Smooth muscle cell (in vitro differentiated cells): ENCODE results near the gene TRPV5. TPM values are rescaled to one million over a fixed set of nuclear protein-coding genes. Genes with fewer than 3 reads are reported as not detected.

ENCODE experiments used
- DNase-seq: peaks from one replicate; lab custom pipeline; 2025; ENCODE audit not compliant: unreplicated experiment; lab: John Stamatoyannopoulos, UW
- H2AFZ ChIP-seq: fragments of 200-600 bp; sonication (generic); 2 replicates; pipeline ENCODE4 v1.6.0; 2016; ENCODE audit warnings: antibody characterized with exemption, low read depth, mild to moderate bottlenecking
- H3F3A ChIP-seq: fragments of 200-600 bp; sonication (generic); 2 replicates; pipeline ENCODE4 v1.6.0; 2017; ENCODE audit warnings: antibody characterized with exemption, low read depth
- H3K27ac ChIP-seq: fragments of 200-600 bp; sonication (generic); 2 replicates; pipeline ENCODE4 v1.5.1; 2016; ENCODE audit warnings: low read depth, mild to moderate bottlenecking
- H3K27me3 ChIP-seq: fragments of 200-600 bp; sonication (generic); 2 replicates; pipeline ENCODE4 v1.6.1; 2016; ENCODE audit warnings: low read depth, mild to moderate bottlenecking
- H3K36me3 ChIP-seq: fragments of 200-600 bp; sonication (generic); 2 replicates; pipeline ENCODE4 v1.5.1; 2016; ENCODE audit warnings: low read depth
- H3K4me1 ChIP-seq: fragments of 200-600 bp; sonication (generic); 2 replicates; pipeline ENCODE4 v1.5.1; 2016; ENCODE audit warnings: low read depth
- H3K4me2 ChIP-seq: fragments of 200-600 bp; sonication (generic); 2 replicates; pipeline ENCODE4 v1.6.0; 2016; ENCODE audit warnings: mild to moderate bottlenecking
- H3K4me3 ChIP-seq: fragments of 200-600 bp; sonication (generic); 2 replicates; pipeline ENCODE4 v1.5.1; 2016; ENCODE audit warnings: mild to moderate bottlenecking
- H3K79me2 ChIP-seq: fragments of 200-600 bp; sonication (generic); 2 replicates; pipeline ENCODE4 v1.6.0; 2016; ENCODE audit warnings: low read depth, mild to moderate bottlenecking
- H3K9ac ChIP-seq: fragments of 200-600 bp; sonication (generic); 2 replicates; pipeline ENCODE4 v1.6.0; 2016; ENCODE audit warnings: low read depth
- H3K9me3 ChIP-seq: fragments of 200-600 bp; sonication (generic); replicated peaks from 2 replicates; pipeline ENCODE4 v1.5.1; 2016; ENCODE audit warnings: low read depth
- H4K20me1 ChIP-seq: fragments of 200-600 bp; sonication (generic); 2 replicates; pipeline ENCODE4 v1.6.0; 2016; ENCODE audit warnings: low read depth
- WGBS: methylation state at CpG from one replicate; pipeline ENCODE4 v1.1.7; 2016; ENCODE audit warnings: low lambda C conversion rate; 5-methylcytosine and 5-hydroxymethylcytosine counted together
- polyA plus RNA-seq: library from polyadenylated mRNA; unstranded; fragments of >200 nt; fragmentation: Nextera tagmentation; extraction: Ambion mirVana; gene quantifications from 2 replicates; pipeline ENCODE4 v1.2.1, GENCODE V29; 2016
- total RNA-seq: library from RNA; depleted of rRNA; stranded (reverse); fragments of >200 nt; gene quantifications from 2 replicates; pipeline ENCODE4 v1.2.3, GENCODE V29; 2014
- TF ChIP-seq, protein P1 (sequence below): fragments of 200-600 bp; sonication (generic); IDR thresholded peaks from 2 replicates; pipeline ENCODE4 v1.5.1; 2017; ENCODE audit warnings: borderline replicate concordance, mild to moderate bottlenecking, antibody characterized with exemption; ENCODE audit not compliant: insufficient read depth, poor library complexity, severe bottlenecking

TRPV5 gene
- total and polyA plus RNA-seq, 2 experiments from 2014 or later, result not detected

DNA sequence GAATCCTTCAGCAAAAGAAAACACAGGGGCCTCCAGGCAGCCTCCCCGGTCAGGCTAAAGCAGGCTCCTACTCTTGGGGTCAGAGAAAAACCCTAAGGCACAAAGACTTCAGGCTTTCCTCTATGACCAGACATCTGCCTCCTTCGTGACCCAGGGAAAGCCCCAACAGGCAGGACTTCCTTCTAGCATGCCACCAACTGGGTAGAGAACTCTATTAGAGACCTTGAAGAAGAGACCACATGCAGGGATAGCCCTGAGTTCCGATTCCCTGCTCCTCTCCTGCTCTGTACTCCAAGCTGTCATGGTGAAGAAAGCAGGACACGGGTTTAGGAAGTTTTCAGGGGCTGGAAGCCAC, 49.3 kb downstream of the TRPV5 start:
- Histone ChIP-seq H3K4me1 (no peaks in the 10 kb centered on the region), H3K9me3 (no peaks in the 10 kb centered on the region), H3K79me2 (no peaks in the 10 kb centered on the region), H3K36me3 (no peaks in the 10 kb centered on the region), H3K27ac (no peak overlapping the region), H3K4me2 (no peak overlapping the region), H3K4me3 (no peak overlapping the region), H2AFZ (no peak overlapping the region), H3K27me3 (peaks cover 13% of the 10 kb centered on the region), H3F3A (no peaks in the 10 kb centered on the region), H4K20me1 (no peaks in the 10 kb centered on the region), H3K9ac (no peak overlapping the region)
- 89% methylated on average over 4 of the region's 4 CpGs for WGBS
- no peak for DNase-seq
- TF ChIP-seq, protein P1, sequence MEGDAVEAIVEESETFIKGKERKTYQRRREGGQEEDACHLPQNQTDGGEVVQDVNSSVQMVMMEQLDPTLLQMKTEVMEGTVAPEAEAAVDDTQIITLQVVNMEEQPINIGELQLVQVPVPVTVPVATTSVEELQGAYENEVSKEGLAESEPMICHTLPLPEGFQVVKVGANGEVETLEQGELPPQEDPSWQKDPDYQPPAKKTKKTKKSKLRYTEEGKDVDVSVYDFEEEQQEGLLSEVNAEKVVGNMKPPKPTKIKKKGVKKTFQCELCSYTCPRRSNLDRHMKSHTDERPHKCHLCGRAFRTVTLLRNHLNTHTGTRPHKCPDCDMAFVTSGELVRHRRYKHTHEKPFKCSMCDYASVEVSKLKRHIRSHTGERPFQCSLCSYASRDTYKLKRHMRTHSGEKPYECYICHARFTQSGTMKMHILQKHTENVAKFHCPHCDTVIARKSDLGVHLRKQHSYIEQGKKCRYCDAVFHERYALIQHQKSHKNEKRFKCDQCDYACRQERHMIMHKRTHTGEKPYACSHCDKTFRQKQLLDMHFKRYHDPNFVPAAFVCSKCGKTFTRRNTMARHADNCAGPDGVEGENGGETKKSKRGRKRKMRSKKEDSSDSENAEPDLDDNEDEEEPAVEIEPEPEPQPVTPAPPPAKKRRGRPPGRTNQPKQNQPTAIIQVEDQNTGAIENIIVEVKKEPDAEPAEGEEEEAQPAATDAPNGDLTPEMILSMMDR, result no peak

DNA sequence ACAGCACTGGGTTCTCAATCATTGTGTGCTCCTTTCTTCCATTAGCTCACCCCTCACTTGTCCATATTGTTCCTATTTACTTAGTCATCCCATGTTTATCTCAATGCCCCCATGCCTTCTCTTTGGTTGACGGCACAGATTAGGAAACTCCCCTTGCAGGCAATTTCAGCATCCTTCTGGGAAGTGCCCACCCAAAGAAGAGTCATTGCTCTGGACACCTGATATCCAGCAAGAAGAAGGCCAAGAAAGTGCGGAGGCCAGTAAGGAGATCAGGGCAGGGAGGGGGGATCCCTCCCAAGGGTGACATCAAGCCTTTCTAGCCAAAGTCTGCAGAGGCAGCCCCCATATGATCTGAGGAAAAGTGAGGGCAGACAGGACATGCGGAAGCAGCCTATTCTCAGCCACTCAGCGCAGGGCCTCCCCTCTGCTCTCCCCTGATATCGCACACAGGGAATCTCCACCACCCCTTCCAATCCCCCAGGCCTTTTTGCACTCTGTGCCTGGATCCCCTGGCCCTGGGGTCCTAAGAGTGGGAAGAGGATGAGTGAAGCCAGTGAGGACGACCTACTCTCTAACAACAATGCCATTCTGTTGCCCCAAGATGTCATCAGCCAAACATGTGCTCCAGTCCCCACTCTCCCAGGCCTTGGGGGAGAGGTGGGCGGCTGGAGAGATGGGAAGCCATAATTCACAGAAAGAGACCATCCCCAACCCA, 49.8 kb downstream of the TRPV5 start:
- 84% methylated on average over 7 of the region's 7 CpGs for whole genome bisulfite sequencing
- TF ChIP-seq, protein P1, result no peak
- Histone ChIP-seq H3F3A (no peaks in the 10 kb centered on the region), H3K79me2 (no peaks in the 10 kb centered on the region), H4K20me1 (no peaks in the 10 kb centered on the region), H3K9ac (no peak overlapping the region), H3K9me3 (no peaks in the 10 kb centered on the region), H3K36me3 (no peaks in the 10 kb centered on the region), H2AFZ (no peak overlapping the region), H3K4me1 (no peaks in the 10 kb centered on the region), H3K27me3 (peaks cover 15% of the 10 kb centered on the region), H3K4me2 (no peak overlapping the region), H3K27ac (no peak overlapping the region), H3K4me3 (no peak overlapping the region)
- DNase-seq, result no peak

DNA sequence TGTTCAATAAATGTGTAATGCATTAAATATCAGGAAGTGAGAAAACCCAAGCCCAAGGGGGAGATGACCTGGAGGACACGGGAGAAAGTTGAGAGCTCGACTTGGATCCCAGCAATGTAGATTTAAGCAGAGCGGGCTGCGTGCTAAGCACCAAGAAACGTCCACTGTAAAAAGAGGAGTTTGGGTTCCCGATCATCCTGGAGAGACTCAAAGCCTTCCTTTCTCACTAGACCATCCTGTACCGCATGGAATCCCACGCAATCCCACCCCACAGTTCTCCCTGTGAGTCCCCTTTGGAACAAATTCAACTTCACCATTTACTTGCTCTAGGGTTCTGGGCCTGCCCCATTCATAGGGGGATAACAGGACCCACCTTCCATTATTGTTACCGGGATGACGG, 50.4 kb downstream of the TRPV5 start:
- Histone ChIP-seq H3K4me1 (no peaks in the 10 kb centered on the region), H4K20me1 (no peaks in the 10 kb centered on the region), H3K4me3 (no peak overlapping the region), H3K4me2 (no peak overlapping the region), H3K36me3 (no peaks in the 10 kb centered on the region), H3K9me3 (no peaks in the 10 kb centered on the region), H3F3A (no peaks in the 10 kb centered on the region), H3K27me3 (peaks cover 18% of the 10 kb centered on the region), H3K79me2 (no peaks in the 10 kb centered on the region), H3K9ac (no peak overlapping the region), H2AFZ (no peak overlapping the region), H3K27ac (no peak overlapping the region)
- no peak for DNase-seq
- WGBS, result 98% methylated on average over 10 of the region's 10 CpGs
- TF ChIP-seq, protein P1, result no peak

DNA sequence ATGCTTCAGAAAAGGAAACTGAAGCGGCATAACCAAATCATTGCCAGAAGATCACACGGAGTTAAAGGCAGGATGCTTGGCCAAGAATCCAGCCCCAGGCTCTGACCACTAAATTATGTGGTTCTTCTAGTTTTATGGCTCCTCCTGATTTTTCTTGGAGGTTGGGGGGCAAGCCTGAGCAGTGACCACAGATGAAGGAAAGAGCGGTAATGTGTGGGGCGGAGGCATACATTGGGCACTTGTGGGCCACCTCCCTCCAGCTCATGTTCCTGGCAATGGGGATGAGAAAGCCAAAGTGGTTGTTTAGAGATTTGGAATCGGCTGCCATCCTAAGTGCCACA, 51.2 kb downstream of the TRPV5 start:
- Histone ChIP-seq H3F3A (no peaks in the 10 kb centered on the region), H2AFZ (no peak overlapping the region), H3K36me3 (no peaks in the 10 kb centered on the region), H3K4me3 (no peak overlapping the region), H3K9me3 (no peaks in the 10 kb centered on the region), H3K9ac (no peak overlapping the region), H3K27ac (no peak overlapping the region), H3K4me2 (no peak overlapping the region), H4K20me1 (no peaks in the 10 kb centered on the region), H3K4me1 (no peaks in the 10 kb centered on the region), H3K79me2 (no peaks in the 10 kb centered on the region), H3K27me3 (peaks cover 18% of the 10 kb centered on the region)
- DNase-seq, result no peak
- TF ChIP-seq, protein P1, result no peak
- 79% methylated on average over 5 of the region's 5 CpGs for WGBS
